Gastrocnemius medialis (tissue), 4 donors: ENCODE data around the gene FAHD2A. TPM values are rescaled to one million over a fixed set of nuclear protein-coding genes. Genes with fewer than 3 reads are reported as not detected.

ENCODE experiments used
- ATAC-seq, 2 donors: fragments of 150-250 bp; one replicate each; pipeline ENCODE4 v1.9.1; 2016
- DNase-seq, 2 donors: peaks; one replicate each; pipeline ENCODE4 v3.0.0-alpha.2; 2019
- H3K27ac ChIP-seq, 4 donors: fragments of 200-600 bp; sonication (generic); 1 replicate in 1 of 4; 2 replicates in 3 of 4; pipeline ENCODE4 v1.5.1; 2016 to 2018; ENCODE audit warnings: mild to moderate bottlenecking in 2 of 4, moderate library complexity in 1 of 4
- H3K27me3 ChIP-seq, 3 donors: fragments of 200-600 bp; sonication (generic) in 2 of 3; 1 replicate in 1 of 3; 2 replicates in 2 of 3; pipeline versions ENCODE4 v1.5.1 to v1.6.0; 2016 to 2019; ENCODE audit warnings: mild to moderate bottlenecking in 1 of 3, moderate library complexity in 1 of 3
- H3K36me3 ChIP-seq, 2 donors: fragments of 200-600 bp; sonication (generic) in 1 of 2; one replicate each; pipeline ENCODE4 v1.5.1; 2017 to 2018
- H3K4me1 ChIP-seq, 2 donors: fragments of 200-600 bp; sonication (generic) in 1 of 2; one replicate each; pipeline ENCODE4 v1.5.1; 2016 to 2017; ENCODE audit warnings: mild to moderate bottlenecking in 2 of 2
- H3K4me3 ChIP-seq, 4 donors: fragments of 200-600 bp; sonication (generic) in 3 of 4; 1 replicate in 1 of 4; 2 replicates in 3 of 4; pipeline ENCODE4 v1.5.1; 2016 to 2019; ENCODE audit warnings: mild to moderate bottlenecking in 2 of 4
- H3K9me3 ChIP-seq, 3 donors: fragments of 200-600 bp; sonication (generic) in 2 of 3; 1 replicate in 1 of 3; 2 replicates in 2 of 3; pipeline ENCODE4 v1.5.1; 2016 to 2019
- CTCF ChIP-seq, 5 experiments: fragments of 450-650 bp in 3 of 5; fragments of 200-600 bp in 2 of 5; sonication (generic) in 2 of 5; IDR thresholded peaks in 4 of 5; conservative IDR thresholded peaks in 1 of 5; 1 replicate in 4 of 5; 2 replicates in 1 of 5; pipeline ENCODE4 v1.5.1; 2016 to 2019; ENCODE audit warnings: antibody characterized with exemption in 5 of 5, mild to moderate bottlenecking in 3 of 5, moderate library complexity in 3 of 5
- POLR2A ChIP-seq, 2 donors: fragments of 450-650 bp; IDR thresholded peaks; one replicate each; pipeline ENCODE4 v1.6.1; 2017; ENCODE audit warnings: antibody characterized with exemption in 2 of 2, mild to moderate bottlenecking in 2 of 2, moderate library complexity in 2 of 2
- in situ Hi-C, 4 donors: fragments of 200-750 bp; cut with MboI; loops; one replicate each; pipeline versions ENCODE4 v1.15.0 to v1.8.0; 2017; ENCODE audit warnings: low sequenced_read_pairs in 4 of 4
- intact Hi-C: fragments of 100-400 bp; cut with DNase I; formaldehyde crosslinking; loops from one replicate; pipeline ENCODE4 v1.15.1; 2023; ENCODE audit warnings: low total_unique reads
- total RNA-seq, 4 donors: library from RNA; depleted of rRNA; stranded (reverse); fragments of >200 nt; gene quantifications; one replicate each; pipeline versions ENCODE4 v1.1.0 to v1.2.3, GENCODE V29; 2016

The FAHD2A gene
- 10 to 100 TPM; 18.4 to 28.3 (median 27.0) TPM for total RNA-seq

DNA sequence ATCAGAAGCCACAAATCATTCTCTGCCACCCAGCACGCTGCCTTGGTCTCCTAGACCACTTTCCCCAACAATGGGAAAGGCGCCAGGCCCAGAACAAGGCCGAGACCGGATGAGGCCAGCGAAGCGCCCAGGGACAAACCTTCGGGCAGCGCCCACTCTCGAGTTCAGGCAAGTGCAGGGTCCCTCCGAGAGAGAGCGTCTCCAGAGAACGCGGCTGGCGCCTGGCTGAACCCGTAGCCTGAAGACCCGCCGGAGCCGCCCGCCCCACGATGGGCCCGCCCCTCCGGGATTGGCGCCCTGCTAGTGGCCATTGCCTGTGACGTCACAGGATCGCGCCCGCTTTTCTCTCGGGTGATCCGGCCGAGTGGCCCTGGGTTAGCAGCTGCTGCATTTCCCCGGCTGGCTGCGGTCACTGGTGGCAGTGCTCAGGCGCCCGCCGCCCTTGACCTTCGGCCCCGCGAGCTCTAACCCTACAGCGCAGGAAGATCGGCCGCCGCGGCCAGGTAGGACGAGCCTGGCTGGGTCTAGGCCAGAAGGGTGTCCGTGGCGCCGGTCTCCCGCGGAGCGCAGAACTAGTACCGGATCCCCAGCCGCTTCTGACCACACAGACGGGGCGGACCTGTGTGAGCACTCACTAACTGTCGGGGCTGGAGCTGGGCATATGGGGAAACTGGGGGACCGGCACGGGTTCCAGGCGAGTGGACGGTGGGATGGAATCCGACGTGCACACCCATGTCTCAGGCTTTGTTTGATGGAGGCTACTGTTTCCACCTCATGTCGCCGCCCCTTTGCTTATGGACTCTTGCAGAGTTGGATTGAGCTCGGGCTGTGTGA is at the start of gene FAHD2A:
Gene FAHD2A, plus strand, starts transcription at position 339 of the 834 bp plus-strand sequence. CDS start 2,851 bp downstream, outside the sequence.
- H3K4me1 ChIP-seq = peaks cover 12 to 18% of the 10 kb centered on the region in 2 donors
- peak within 1 kb of the TSS; percentile 90 to 99 (median 96) for H3K4me3 ChIP-seq
- intact Hi-C loops = loop anchor here (2.0 to 5.0 kb wide), 2 partner anchors 58 to 325 kb away; no protein-coding TSS in a partner anchor
- DNase-seq = peak; percentile 93 to 94
- peak; percentile 95 to 96 for ATAC-seq
- H3K9me3 ChIP-seq = no peaks in the 10 kb centered on the region
- H3K27ac ChIP-seq = peak within 1 kb of the TSS; percentile 85 to 96 (median 90)
- no peaks in the 10 kb centered on the region for H3K27me3 ChIP-seq
- peaks cover 0 to 3% of the 10 kb centered on the region in 2 donors for H3K36me3 ChIP-seq
- in situ Hi-C loops = no loop called here
- peak; percentile 69 to 74 for TF ChIP-seq POLR2A (IDR thresholded peaks at IDR 0.05)
- TF ChIP-seq CTCF (IDR thresholded peaks at IDR 0.05 in 4 of 5, conservative IDR thresholded peaks at IDR 0.05 in 1 of 5) = no peak

GRCh38 chr2:95353055-95353575 is 49.4 kb upstream of the FAHD2A start:
- no peaks in the 10 kb centered on the region for H3K27me3 ChIP-seq
- no peaks in the 10 kb centered on the region for H3K9me3 ChIP-seq
- H3K4me1 ChIP-seq = no peaks in the 10 kb centered on the region
- H3K36me3 ChIP-seq = no peaks in the 10 kb centered on the region
- TF ChIP-seq CTCF (IDR thresholded peaks at IDR 0.05 in 4 of 5, conservative IDR thresholded peaks at IDR 0.05 in 1 of 5) (no peak), POLR2A (IDR thresholded peaks at IDR 0.05) (no peak)
- DNase-seq (no peak), ATAC-seq (no peak)
- no peak overlapping the region for H3K4me3 ChIP-seq
- no peak overlapping the region for H3K27ac ChIP-seq
- intact Hi-C loops (no loop called here), in situ Hi-C loops (no loop called here)

- no peak for TF ChIP-seq CTCF (IDR thresholded peaks at IDR 0.05 in 4 of 5, conservative IDR thresholded peaks at IDR 0.05 in 1 of 5)
- TF ChIP-seq POLR2A (IDR thresholded peaks at IDR 0.05) = no peak
- ATAC-seq = no peak
- no peak for DNase-seq
- H3K27ac ChIP-seq = no peak overlapping the region
- no peaks in the 10 kb centered on the region for H3K4me1 ChIP-seq
- H3K9me3 ChIP-seq = no peaks in the 10 kb centered on the region
- in situ Hi-C loops = no loop called here
- no peaks in the 10 kb centered on the region for H3K36me3 ChIP-seq
- H3K27me3 ChIP-seq = no peaks in the 10 kb centered on the region
- intact Hi-C loops = no loop called here
- no peak overlapping the region for H3K4me3 ChIP-seq
Measured at GRCh38 chr2:95353613-95354468, 48.7 kb upstream of the FAHD2A start.

DNA sequence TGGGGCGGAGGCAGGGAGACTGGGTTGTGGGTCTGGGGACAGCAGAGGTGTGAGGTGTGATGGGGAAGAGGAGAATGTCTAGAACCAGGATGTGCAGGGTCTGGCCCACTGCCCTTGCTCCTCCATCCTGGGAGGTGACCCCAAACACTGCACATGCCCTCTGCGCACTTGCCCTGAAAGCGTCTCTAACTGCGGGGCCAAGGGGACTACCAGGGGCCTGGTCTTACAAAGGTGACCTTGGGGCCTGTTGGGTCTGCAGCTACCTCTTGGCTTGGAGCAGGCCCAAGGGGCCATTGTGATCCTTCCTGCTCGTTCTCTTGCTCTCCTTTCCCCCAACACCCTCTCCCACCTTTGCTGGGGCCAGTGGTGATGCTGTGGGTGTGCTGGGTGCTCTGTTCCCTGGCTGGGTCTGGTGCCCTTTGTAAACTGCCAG is 48.0 kb upstream of the FAHD2A start:
- DNase-seq = no peak
- Histone ChIP-seq H3K4me1 (no peaks in the 10 kb centered on the region), H3K4me3 (no peak overlapping the region), H3K36me3 (no peaks in the 10 kb centered on the region), H3K27me3 (no peaks in the 10 kb centered on the region), H3K9me3 (no peaks in the 10 kb centered on the region), H3K27ac (no peak overlapping the region)
- ATAC-seq = no peak
- no peak for TF ChIP-seq POLR2A (IDR thresholded peaks at IDR 0.05)
- no peak for TF ChIP-seq CTCF (IDR thresholded peaks at IDR 0.05 in 4 of 5, conservative IDR thresholded peaks at IDR 0.05 in 1 of 5)
- intact Hi-C loops = no loop called here
- in situ Hi-C loops = no loop called here
